MM.1S (cell line): ENCODE data around the gene CADM3.

ENCODE experiments used
- DNase-seq: peaks from one replicate; pipeline ENCODE4 v3.0.0-alpha.2; 2015
- H2AFZ ChIP-seq: fragments of 300-600 bp; sonication (generic); 2 replicates; pipeline ENCODE4 v1.6.0; 2016; ENCODE audit warnings: antibody characterized with exemption, low read length
- H3F3A ChIP-seq: fragments of 300-600 bp; sonication (generic); 2 replicates; pipeline ENCODE4 v1.6.1; 2016; ENCODE audit warnings: mild to moderate bottlenecking, antibody characterized with exemption, low read length, moderate library complexity, mixed read lengths; ENCODE audit not compliant: insufficient read depth
- H3K27ac ChIP-seq: fragments of 300-600 bp; sonication (generic); 2 replicates; pipeline ENCODE4 v1.5.1; 2016; ENCODE audit warnings: mild to moderate bottlenecking, low read length
- H3K27me3 ChIP-seq: fragments of 300-600 bp; sonication (generic); replicated peaks from 2 replicates; pipeline ENCODE4 v1.6.0; 2016; ENCODE audit warnings: low read length; ENCODE audit not compliant: insufficient read depth
- H3K36me3 ChIP-seq: fragments of 300-600 bp; sonication (generic); replicated peaks from 2 replicates; pipeline ENCODE4 v1.6.1; 2016; ENCODE audit warnings: mild to moderate bottlenecking, low read length, mixed read lengths; ENCODE audit not compliant: insufficient read depth
- H3K4me1 ChIP-seq: fragments of 300-600 bp; sonication (generic); 2 replicates; pipeline ENCODE4 v1.6.1; 2016; ENCODE audit warnings: low read length, mixed read lengths
- H3K4me2 ChIP-seq: fragments of 300-600 bp; sonication (generic); 2 replicates; pipeline ENCODE4 v1.6.0; 2016; ENCODE audit warnings: low read depth, low read length
- H3K4me3 ChIP-seq: fragments of 300-600 bp; sonication (generic); 2 replicates; pipeline ENCODE4 v1.5.1; 2016; ENCODE audit warnings: low read length, mixed read lengths
- H3K79me2 ChIP-seq: fragments of 300-600 bp; sonication (generic); 2 replicates; pipeline ENCODE4 v1.6.1; 2016; ENCODE audit warnings: mixed run types, low read length, mixed read lengths
- H3K9ac ChIP-seq: fragments of 300-600 bp; sonication (generic); 2 replicates; pipeline ENCODE4 v1.6.1; 2016; ENCODE audit warnings: low read length, mixed read lengths
- H3K9me2 ChIP-seq: fragments of 300-600 bp; sonication (generic); replicated peaks from 2 replicates; pipeline ENCODE4 v1.6.1; 2016; ENCODE audit warnings: mild to moderate bottlenecking, low read length, mixed read lengths; ENCODE audit not compliant: insufficient read depth
- H3K9me3 ChIP-seq: fragments of 300-600 bp; sonication (generic); replicated peaks from 2 replicates; pipeline ENCODE4 v1.6.1; 2016; ENCODE audit warnings: mild to moderate bottlenecking, low read length, mixed read lengths; ENCODE audit not compliant: insufficient read depth
- H4K20me1 ChIP-seq: fragments of 300-600 bp; sonication (generic); 2 replicates; pipeline ENCODE4 v1.6.1; 2016; ENCODE audit warnings: mild to moderate bottlenecking, low read length, moderate library complexity, mixed read lengths; ENCODE audit not compliant: insufficient read depth
- EZH2 ChIP-seq: fragments of 300-600 bp; sonication (generic); optimal IDR thresholded peaks from 2 replicates; pipeline ENCODE3; 2017; ENCODE audit warnings: low read depth, mild to moderate bottlenecking, antibody characterized with exemption, low read length, mixed read lengths
- EZH2phosphoT487 ChIP-seq: fragments of 300-600 bp; sonication (generic); IDR thresholded peaks from 2 replicates; pipeline ENCODE4 v1.6.1; 2018; ENCODE audit warnings: antibody characterized with exemption, low read length
- TF ChIP-seq, protein P1 (sequence below): fragments of 300-600 bp; sonication (generic); IDR thresholded peaks from 2 replicates; pipeline ENCODE4 v1.5.1; 2016; ENCODE audit warnings: antibody characterized with exemption, low read length, mixed read lengths

The CADM3 gene

GRCh38 chr1:159170639-159171038, 776 bp upstream of the CADM3 start:
- Histone ChIP-seq H3K4me3 (no peak overlapping the region), H3K9ac (no peak overlapping the region), H3K4me1 (no peaks in the 10 kb centered on the region), H3K9me2 (no peaks in the 10 kb centered on the region), H3F3A (no peaks in the 10 kb centered on the region), H3K4me2 (no peak overlapping the region), H2AFZ (no peak overlapping the region), H3K27me3 (peaks cover 58% of the 10 kb centered on the region), H3K27ac (no peak overlapping the region), H3K9me3 (no peaks in the 10 kb centered on the region), H3K79me2 (no peaks in the 10 kb centered on the region), H3K36me3 (no peaks in the 10 kb centered on the region), H4K20me1 (no peaks in the 10 kb centered on the region)
- DNase-seq: no peak
- TF ChIP-seq EZH2: no peak
- TF ChIP-seq, protein P1, sequence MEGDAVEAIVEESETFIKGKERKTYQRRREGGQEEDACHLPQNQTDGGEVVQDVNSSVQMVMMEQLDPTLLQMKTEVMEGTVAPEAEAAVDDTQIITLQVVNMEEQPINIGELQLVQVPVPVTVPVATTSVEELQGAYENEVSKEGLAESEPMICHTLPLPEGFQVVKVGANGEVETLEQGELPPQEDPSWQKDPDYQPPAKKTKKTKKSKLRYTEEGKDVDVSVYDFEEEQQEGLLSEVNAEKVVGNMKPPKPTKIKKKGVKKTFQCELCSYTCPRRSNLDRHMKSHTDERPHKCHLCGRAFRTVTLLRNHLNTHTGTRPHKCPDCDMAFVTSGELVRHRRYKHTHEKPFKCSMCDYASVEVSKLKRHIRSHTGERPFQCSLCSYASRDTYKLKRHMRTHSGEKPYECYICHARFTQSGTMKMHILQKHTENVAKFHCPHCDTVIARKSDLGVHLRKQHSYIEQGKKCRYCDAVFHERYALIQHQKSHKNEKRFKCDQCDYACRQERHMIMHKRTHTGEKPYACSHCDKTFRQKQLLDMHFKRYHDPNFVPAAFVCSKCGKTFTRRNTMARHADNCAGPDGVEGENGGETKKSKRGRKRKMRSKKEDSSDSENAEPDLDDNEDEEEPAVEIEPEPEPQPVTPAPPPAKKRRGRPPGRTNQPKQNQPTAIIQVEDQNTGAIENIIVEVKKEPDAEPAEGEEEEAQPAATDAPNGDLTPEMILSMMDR: no peak
- no peak for TF ChIP-seq EZH2phosphoT487

GRCh38 chr1:159171688-159172501, 480 bp downstream of the CADM3 start:
- H3K36me3 ChIP-seq: no peaks in the 10 kb centered on the region
- peaks cover 64% of the 10 kb centered on the region for H3K27me3 ChIP-seq
- no peak overlapping the region for H3K27ac ChIP-seq
- no peaks in the 10 kb centered on the region for H4K20me1 ChIP-seq
- H3F3A ChIP-seq: no peaks in the 10 kb centered on the region
- no peak for DNase-seq
- H3K4me2 ChIP-seq: no peak overlapping the region
- H3K9ac ChIP-seq: no peak overlapping the region
- H3K9me2 ChIP-seq: no peaks in the 10 kb centered on the region
- no peak overlapping the region for H2AFZ ChIP-seq
- H3K9me3 ChIP-seq: no peaks in the 10 kb centered on the region
- no peak overlapping the region for H3K4me3 ChIP-seq
- no peak for TF ChIP-seq EZH2
- TF ChIP-seq, protein P1: no peak
- no peak for TF ChIP-seq EZH2phosphoT487
- H3K4me1 ChIP-seq: no peaks in the 10 kb centered on the region
- no peaks in the 10 kb centered on the region for H3K79me2 ChIP-seq

DNA sequence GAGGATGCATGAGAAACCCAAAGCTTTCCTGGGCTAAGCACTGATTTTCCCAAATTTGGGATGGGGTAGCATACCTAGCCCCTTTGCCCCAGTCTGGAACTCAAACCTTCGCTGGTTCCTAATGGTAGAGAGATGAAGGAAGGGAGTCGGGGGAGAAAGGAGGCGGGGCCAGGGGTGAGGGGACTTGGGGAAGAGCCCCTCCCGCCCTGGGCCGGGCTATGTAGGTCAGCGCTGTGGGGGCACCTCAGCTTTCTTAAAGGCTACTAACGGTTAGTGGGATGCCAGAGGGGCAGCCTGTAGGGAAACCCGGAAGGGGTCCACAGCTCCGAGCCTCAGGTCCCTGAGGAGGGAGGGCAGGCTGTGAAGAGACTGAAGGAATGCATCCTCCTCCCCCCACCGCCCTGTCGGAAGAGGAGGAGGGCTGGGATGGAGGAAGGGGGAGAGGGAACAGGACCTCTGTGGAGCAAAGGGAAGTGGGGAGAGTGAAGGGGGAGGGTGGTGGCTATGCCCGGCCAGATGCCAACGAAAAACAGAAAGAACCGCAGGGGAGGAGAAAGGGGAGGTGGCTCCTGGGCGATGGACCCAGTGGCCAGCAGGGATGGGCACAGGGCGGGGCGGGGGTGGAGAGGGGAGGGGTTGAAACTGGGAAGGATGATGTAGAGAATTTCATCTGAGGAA, 1.3 kb downstream of the CADM3 start:
- Histone ChIP-seq H3K4me3 (no peak overlapping the region), H3K4me2 (no peak overlapping the region), H3K27me3 (peaks cover 64% of the 10 kb centered on the region), H3F3A (no peaks in the 10 kb centered on the region), H4K20me1 (no peaks in the 10 kb centered on the region), H3K9ac (no peak overlapping the region), H3K9me2 (no peaks in the 10 kb centered on the region), H3K27ac (no peak overlapping the region), H3K36me3 (no peaks in the 10 kb centered on the region), H2AFZ (no peak overlapping the region), H3K79me2 (no peaks in the 10 kb centered on the region), H3K4me1 (no peaks in the 10 kb centered on the region), H3K9me3 (no peaks in the 10 kb centered on the region)
- DNase-seq: no peak
- TF ChIP-seq EZH2: no peak
- TF ChIP-seq, protein P1: no peak
- TF ChIP-seq EZH2phosphoT487: no peak
